Right ventricle myocardium inferior (tissue), 1 donor: ENCODE data around the gene FNBP1L. TPM values are rescaled to one million over a fixed set of nuclear protein-coding genes. Genes with fewer than 3 reads are reported as not detected.
"Not testable (repeated sequence)": the region's sequence is repeated elsewhere in the genome, so short reads cannot be mapped to it uniquely, and the experiment has no call there.

Experiments
- ATAC-seq: fragments of 200-7000 bp; cut with Tn5 transposase; one replicate; pipeline ENCODE4 v1.9.1; 2020; ENCODE audit warnings: mild to moderate bottlenecking, moderate library complexity
- DNase-seq: peaks from one replicate; pipeline ENCODE4 v3.0.0; 2021; ENCODE audit errors: missing footprints
- intact Hi-C: fragments of 100-400 bp; cut with DNase I; formaldehyde crosslinking; loops from one replicate; pipeline ENCODE4 v1.11.0; 2022
- total RNA-seq: library from RNA; stranded (reverse); fragmentation: NEBNext Ultra II Directional; extraction: Animal tissue kit (Norgen Biotek cat#: 25700); gene quantifications from one replicate; pipeline ENCODE4 v1.2.1, GENCODE V29; 2021
- donor health status: DM: no; HTN: yes; CAD: no; lungs with severe emphysema.

The FNBP1L gene
- total RNA-seq, 1 donor from 2014 or later: 24.8 TPM

DNA sequence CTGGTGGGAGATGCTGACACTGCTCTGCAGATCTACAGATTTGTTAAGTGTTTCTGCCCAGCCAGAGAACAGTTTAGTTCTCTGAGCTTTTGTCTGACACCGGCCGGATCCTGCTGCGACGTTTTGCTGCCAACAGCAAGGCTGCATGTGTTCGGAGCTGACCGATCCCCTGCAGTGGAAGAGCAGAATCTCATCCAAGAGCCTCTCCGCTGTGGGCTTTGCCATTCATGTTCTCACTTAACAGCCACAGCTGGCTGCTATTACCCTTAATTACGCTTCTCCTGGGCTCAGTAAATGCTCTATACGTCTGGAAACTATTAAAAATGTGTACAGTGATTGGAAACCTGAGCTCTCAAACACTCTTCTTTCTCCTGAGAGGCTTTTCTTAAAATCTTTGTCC lies 128.4 kb downstream of the FNBP1L start:
- no peak for DNase-seq
- no peak for ATAC-seq
- intact Hi-C loops: no loop called here

DNA sequence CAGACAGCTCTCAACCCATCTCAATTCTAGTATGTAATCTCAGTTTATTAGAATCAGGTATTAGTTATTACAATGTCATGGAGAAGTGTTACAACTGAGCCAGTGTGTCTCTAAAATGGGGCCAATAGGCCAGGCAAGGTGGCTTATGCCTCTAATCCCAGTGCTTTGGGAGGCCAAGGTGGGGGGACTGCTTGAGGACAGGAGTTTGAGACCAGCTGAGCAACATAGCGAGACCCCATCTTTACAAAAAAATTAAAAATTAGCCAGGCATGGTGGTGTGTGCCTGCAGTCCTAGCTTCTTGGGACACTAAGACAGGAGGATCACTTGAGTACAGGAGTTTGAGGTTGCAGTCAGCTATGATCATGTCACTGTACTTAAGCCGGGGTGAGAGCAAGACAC lies 128.8 kb downstream of the FNBP1L start:
- ATAC-seq: no peak
- no peak for DNase-seq
- intact Hi-C loops: no loop called here

DNA sequence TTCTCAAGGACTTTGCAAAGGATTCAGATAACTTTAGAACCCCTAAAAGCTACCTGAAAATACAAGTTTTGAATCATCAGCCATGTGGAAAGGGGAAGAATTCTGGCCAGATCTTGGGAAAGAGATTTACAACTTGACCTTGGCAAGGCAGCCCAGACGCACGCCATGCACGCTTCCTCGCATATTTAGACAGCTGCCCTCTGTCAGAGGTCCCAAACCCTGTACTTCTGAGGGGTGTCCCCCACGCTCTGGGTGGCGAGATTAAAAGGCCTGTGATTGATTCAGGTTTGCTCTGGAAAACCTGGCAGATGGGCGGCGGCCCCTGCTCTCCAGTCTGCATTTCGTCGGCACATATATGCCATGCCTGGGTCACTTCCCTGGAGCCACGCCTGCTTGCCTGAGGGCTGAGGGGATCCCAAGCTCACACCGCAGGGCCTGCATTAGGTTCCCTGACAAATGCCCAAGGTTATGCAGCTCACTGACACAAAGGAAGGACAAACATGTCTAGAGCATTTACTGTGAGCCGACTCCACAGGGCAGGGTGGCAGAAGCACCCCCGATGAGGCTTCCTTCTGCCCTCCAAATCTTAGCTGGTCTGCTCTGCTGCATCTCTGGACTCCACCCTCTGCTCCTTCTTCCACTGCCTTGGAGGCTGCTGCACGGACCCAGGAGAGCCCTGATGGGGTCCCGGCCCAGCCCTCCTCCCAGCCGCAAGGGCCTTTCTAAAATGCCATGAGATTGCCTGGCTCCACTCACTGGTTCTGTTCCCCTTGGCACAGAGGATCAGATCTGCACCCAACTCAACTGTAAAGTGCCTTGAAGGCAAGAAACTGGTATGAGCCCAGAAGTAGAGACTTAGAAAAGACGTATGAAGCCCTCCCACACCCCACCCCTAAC lies 129.9 kb downstream of the FNBP1L start:
- intact Hi-C loops: no loop called here
- no peak for ATAC-seq

DNA sequence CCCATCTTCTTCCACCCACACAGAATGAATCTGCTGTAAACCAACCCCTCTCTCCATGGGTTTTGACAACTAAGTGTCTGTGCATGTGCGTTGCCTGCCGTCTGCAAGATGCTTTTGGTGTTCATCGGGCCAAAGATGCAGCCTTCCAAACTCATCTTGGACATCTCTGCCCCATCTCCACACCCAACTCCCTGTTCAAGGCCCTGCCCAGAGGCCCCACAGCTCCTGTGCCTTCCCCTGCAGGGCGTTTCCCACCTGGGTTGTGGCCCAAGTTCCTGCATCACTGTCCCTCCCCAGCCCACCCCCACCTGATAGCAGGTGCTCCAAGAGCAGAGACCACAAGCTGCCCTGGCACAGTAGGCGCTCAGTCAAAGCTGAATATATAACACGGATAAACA lies 130.5 kb downstream of the FNBP1L start:
- no peak for DNase-seq
- intact Hi-C loops: no loop called here
- ATAC-seq: no peak

More for the DNA sequence above, 129.9 kb downstream of the FNBP1L start:
- DNase-seq: no peak

DNA sequence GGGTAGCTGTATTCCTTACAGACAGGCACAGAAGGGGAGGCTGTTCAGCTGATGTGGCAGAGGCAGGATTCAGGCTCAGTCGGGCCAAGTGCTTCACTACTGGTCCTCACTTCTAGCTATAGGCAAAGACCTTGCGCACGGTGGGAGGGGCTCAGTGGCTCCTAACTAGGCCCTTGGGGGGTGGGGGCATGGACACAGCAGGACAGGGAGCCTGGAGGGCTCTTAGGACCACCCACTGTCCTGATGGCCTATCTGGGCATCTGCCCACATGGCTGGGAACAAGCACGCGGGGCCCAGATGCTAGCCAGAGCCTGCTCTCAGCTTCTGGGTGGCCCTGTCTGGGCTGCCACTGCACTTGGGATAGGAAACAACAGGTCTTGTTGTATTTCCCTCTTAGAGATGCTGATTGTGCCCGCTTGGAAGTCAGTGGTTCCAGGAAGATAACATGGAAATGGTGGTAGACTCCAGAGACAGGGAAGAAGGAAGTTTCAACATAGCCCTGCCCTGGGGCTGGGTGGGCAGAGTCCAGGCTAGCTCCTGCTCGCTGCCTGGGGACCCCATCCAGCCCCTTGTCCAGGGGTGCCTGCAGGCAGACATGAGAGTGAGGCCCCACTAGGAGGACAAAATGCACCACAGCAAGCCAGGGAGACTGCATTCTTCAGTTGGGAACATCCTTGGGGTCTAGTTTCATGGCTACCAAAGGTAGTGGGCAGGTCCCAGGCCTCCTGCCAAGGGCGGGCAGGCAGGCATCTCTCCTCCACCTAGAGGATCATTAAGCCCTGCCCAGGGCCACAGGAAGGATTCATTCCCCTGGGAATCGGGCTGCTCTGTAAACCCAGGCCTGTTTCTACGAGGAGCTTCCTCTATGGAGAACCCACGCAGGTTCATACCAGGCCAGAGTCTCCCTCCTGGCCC lies 131.2 kb downstream of the FNBP1L start:
- no peak for DNase-seq
- no peak for ATAC-seq
- intact Hi-C loops: no loop called here

DNA sequence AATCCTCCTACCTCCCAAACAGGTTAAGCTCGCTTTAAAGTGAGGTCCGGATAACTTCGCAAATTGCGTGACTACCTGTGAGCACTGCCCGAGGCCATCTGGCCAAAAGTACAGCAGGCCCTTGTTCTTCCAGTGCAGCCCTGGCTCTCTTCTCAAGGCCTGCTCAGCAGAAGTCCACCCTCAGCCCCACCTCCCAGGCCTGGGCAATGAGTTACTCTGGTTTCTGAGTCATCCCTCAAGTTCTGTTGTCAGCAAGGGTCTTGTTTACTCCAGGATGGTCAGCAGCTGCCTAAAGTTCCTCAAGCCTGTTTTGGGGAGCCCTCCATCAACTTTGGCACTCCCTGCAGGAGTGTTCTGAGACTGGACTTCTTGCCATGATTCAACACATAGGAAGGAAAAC lies 132.0 kb downstream of the FNBP1L start:
- no peak for DNase-seq
- peak; percentile 73 for ATAC-seq

DNA sequence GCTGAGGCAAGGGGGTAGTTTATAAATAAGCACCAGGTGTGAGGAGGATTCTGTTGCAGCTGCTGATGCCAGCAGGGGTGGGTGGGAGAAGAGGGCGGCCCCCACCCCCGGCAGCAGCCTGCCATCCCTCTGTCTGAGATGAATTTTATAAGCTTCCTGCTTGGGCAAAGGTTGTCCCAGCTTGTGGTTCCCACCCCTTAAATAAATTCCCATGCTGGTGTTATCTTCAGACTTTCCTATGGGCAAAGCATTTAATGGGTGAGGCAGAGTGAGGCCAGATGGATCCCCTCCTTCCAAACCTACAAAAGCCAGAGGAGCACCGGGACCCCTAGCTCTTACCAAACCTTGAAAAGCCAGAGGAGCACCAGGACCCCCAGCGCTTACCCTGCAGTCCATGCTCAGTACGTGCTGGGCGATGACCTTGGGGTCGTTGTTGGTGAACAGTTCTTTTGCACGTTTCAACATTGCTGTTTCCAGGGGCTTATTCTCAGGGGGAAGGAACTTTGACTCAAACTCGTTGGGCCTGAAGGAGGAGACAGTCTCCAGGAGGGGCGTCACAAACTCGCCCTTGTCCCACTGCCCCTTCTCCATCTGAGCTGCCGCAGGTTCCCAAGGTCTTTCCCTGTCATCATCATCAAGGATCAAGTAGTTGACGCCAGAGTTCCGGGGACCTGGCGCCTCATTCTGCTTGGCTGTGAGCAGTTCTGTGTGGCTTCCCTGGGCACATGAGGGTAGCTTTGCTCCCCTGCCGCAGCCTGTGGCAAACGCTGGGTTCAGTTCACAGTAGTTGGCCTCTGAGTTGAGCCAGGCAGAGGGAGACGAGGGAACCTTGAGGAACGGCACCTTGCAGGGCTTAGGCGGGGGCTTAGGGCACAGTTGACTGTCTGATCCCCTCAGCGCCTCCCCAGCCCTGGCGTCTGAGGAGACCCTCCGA lies 134.3 kb downstream of the FNBP1L start:
- ATAC-seq (no peak), DNase-seq (no peak)
- intact Hi-C loops: no loop called here

More for the DNA sequence above, 132.0 kb downstream of the FNBP1L start:
- intact Hi-C loops: no loop called here

DNA sequence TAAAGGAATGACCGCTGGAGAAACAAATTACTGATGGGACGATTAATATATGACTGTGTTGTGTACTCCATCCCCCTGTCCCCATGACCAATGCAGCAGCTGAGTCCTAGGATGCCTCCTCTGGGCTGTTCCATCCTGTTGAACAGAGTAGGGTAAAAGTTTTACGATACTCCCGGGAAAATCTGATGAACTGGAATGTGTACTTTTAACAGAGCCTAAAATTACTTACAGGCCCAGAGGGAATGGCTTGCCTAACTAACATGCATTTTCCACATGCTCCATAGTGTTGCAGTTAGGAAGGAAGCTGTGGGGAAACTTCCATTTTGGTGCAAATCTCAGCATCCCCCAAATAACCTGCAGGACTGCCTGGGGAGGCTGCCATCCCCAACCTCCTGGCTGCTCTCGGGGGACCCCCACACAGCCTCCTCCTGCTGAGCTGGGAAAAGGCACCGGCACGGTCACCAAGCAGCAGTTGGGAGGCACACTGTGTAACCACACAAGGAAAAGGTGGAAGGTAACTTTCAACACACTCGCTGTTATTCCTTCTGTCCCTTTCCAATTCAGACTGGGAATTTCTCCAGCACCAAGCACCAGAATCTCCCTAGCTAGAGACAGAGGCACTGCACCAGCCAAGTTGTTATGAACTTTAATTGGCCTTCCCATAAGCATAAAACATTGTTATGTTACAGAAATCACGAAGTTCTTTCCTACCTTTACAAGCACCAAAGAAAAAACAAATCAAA lies 136.5 kb downstream of the FNBP1L start:
- peak; percentile 59 for ATAC-seq
- intact Hi-C loops: no loop called here

DNA sequence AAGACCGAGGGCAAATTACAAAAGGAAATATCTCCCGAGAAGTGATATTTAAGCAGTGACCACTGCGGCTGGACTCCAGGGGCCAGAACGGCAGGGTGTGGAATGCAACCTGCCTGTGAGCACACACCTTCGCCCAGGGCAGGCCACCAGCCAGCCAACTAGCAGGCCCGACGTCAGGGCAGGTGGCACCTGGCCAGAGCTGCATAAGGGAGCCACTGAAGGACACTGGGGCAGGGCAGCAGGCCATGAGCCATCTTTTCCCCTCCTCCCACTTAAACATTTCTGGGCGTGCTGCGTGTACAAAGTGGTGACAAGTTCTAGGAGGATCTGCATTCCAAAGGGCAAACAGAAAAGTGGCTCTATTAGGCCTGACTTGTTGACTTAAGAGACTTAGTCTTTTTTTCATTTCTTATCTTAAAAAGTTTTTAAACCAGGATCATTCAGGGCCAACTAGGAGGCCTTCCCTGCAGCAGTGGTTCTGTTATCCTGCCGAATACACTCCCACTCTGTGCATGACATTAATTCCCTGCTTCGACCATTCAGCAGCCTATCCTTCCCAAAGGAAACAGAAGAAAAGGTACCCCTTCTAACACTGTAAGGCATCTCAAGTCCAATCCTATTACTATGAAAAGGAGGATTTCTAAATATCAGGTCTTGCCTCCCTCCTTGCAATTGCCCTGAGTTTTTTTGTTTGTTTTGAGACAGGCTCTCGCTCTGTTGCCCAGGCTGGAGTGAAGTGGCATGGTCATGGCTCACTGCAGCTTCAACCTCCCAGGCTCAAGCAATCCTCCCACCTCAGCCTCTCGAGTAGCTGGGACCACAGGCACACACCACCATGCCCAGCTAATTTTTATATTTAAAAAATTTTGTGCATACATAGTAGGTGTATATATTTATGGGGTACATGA lies 137.4 kb downstream of the FNBP1L start:
- intact Hi-C loops: no loop called here
- ATAC-seq (peak; percentile 89), DNase-seq (peak; percentile 92)

More for the DNA sequence above, 136.5 kb downstream of the FNBP1L start:
- DNase-seq: no peak

DNA sequence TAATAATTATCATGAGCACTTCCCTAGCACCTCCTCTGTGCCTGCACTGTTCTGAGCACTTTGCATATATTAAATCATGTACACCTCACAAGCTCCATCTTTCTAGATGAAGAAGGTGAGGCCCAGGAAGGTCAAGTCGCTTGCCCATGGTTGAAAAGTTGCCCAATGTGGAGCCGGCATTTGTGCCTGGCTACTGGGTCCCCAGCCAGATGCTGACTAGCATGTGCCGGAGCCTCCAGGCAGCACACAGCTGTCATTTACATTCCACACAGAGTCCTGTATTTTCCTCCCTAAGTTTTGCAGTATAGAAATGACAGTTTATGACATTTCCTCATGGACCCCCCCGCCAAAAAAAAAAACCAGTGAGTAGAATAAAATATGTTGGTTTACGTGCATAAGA lies 139.4 kb downstream of the FNBP1L start:
- no peak for ATAC-seq
- intact Hi-C loops: no loop called here
- no peak for DNase-seq

DNA sequence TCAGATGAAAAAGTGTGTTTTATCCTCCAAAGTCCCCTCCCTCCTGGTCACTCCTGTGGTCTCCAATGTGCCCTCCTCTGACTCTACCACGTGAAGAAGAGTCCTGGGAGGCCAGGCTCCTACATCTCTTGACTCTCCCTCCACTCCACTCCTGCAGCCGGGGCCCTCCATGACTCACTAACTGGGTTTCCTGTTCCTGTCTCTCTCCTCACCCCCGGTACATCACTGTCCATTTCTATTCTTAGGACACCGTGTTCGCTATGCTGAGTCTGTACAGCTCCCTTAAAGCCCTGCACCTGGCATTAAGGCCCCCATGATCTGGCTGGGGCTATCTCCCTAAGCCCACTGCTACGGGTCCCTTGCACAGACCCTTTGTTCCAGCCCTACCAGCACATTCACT lies 140.3 kb downstream of the FNBP1L start:
- DNase-seq (no peak), ATAC-seq (no peak)
- intact Hi-C loops: no loop called here

DNA sequence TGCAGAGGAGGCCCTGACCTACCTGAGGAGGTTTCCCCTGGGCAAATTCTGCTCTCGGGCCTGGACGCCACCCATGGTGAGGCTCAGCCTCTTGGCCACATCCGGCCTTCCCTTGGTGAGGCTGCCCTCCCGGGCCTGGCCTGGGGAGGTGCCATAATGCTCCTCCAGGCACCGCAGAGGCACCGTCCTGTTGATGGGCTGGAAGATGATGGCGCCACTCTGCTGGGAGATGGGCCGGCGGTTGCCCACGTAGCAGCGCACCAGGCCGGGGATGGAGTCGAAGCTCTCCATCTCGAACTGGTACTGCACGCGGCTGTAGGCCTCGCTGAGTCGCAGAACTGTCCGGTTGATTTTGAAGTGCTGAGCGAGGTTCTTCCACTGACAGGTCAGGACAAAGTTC lies 141.0 kb downstream of the FNBP1L start:
- intact Hi-C loops: no loop called here
- no peak for ATAC-seq

DNA sequence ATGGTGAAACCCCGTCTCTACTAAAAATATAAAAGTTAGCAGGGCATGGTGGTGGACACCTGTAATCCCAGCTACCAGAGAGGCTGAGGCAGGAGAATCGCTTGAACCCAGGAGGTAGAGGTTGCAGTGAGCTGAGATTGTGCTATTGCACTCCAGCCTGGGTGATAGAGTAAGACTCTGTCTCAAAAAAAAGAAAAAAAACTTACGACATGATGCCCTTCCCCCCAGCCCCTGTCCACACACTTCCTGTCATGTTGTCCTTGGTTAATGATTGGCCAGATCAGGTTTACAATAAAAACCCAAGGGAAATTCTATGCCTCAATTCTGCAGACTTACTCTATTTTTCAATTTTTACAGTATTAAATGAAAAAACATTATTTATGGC lies 143.4 kb downstream of the FNBP1L start:
- intact Hi-C loops, ATAC-seq, DNase-seq: not testable (repeated sequence)

More for the DNA sequence above, 141.0 kb downstream of the FNBP1L start:
- DNase-seq: no peak

DNA sequence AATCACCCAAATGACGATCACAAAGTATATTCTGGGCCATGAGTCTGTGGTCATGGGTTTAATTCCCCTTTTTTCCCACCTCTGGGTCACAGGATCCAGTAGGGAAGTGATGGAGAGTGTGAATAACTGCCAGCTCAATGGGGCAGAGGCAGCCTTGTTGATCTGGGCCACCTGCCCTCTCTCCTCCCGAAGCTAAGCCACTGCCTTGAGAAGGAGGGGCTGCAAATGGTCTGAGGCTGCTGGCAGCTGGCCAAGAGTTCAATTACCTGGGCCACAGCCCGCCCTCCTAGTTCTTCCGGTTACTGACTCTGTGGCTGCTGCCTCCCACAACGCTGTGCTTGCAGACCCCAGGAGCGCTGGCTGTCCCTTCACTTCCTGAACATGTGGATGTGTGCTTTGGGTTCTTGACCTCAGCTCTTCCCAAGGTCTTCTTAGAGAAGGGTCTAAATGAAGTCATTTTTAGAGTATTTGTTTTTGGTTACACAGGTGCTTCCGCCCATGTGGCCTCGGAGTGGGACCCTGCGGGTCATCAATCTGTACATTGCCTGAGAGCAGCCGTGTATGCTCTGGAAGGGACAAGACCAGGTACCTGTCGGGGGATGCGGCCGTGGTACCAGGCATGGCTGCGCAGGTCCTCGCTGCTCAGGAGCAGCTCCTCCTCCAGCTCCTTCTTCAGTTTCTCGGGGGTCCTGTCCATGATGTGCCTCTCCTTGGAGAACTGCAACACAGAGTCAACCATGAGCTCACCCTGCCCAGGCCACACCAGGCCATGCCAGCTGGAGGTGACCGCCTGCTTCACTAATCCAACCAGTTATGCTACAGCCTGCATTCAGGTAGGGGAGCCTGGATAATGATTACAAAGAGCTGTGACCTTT lies 144.0 kb downstream of the FNBP1L start:
- ATAC-seq (no peak), DNase-seq (no peak)
- intact Hi-C loops: no loop called here

DNA sequence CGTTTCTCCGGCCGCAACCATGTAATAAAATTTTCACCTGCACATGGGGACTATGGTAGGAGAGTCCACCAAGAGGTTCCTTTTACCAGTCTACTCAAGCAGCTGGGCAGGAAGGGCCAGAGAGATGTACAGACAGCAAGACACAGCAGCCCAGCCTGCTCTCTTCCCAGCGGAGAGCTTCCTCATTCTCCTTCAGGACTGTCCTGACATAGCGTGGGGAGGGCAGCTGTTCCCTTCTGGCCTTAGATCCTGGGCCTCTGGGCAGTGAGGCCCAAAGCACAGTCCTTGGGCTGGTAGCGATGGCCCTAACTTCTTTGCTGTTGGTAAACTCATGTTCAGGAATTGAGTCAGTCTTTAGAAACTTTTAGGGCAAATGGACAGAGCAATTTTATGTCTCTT lies 144.6 kb downstream of the FNBP1L start:
- intact Hi-C loops: no loop called here
- peak; percentile 47 for ATAC-seq
- no peak for DNase-seq
